Activated T-cell treated with anti-CD3 and anti-CD28 coated beads, Interleukin-2, amount 50 U/mL, for 24 hours (primary cell): ENCODE results near the gene DYNLT1.
"Not testable (repeated sequence)": the region's sequence is repeated elsewhere in the genome, so short reads cannot be mapped to it uniquely, and the experiment has no call there.

ENCODE experiments used
- DNase-seq: peaks from one replicate; pipeline ENCODE4 v3.0.0-alpha.2; 2020
- H3K27ac Mint-ChIP-seq: 2 replicates; pipeline ENCODE4 v1.8.0; 2020; ENCODE audit warnings: mild to moderate bottlenecking, mixed read lengths
- H3K27me3 Mint-ChIP-seq: 2 replicates; pipeline ENCODE4 v1.8.0; 2020; ENCODE audit warnings: mixed read lengths
- H3K36me3 Mint-ChIP-seq: 2 replicates; pipeline ENCODE4 v1.8.0; 2020; ENCODE audit warnings: low read depth, mixed read lengths
- H3K4me1 Mint-ChIP-seq: 2 replicates; pipeline ENCODE4 v1.8.0; 2020; ENCODE audit warnings: low read depth, mixed read lengths
- H3K4me3 Mint-ChIP-seq: 2 replicates; pipeline ENCODE4 v1.8.0; 2020; ENCODE audit warnings: mild to moderate bottlenecking, moderate library complexity, mixed read lengths
- H3K9me3 Mint-ChIP-seq: 2 replicates; pipeline ENCODE4 v1.8.0; 2020; ENCODE audit warnings: mixed read lengths

DYNLT1 gene

DNA sequence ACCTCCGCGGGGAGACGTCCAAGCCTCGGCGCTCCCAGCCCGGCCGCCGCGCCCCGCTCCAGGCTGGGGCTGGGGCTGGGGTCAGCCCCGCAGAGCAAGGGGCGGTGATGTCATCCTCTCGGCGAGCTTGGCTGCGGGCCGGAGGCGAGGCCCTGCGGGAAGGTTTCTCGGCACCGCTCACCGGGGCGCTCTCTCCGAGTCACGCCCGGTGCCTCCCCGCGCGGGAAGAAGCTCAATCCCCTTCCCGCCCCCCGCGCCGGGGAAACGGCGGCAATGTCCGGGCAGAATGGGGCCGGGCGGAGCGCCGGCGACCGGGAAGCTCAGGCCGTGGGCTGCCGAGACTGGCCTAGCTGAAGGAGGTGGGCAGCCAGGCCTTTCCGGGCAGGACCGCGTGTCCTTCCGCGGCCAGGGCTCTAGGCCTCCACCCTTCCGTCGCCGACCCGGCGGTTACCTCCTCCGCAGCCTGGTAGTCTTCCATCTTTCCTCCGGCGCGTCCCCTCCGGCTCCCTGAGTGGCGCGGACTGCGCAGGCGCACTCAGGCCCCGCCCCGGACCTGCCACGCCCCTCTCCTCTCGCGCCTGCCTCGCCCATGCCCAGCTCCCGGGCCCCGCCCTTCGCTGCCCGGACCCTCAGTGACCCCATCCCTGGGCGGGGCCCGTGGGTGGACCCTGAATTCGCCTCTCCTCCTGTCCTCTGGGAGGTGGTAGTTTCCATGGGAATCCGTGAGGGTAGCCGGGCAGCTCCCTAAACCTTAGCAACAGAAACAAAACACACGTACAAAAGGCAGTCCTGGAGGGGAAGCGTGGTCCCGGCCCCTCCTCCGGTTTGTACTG is at the start of gene DYNLT1:
TSS of gene DYNLT1 (minus strand) at position 513 of the 833 bp plus-strand sequence. CDS start at position 478, 35 bp downstream.
- Mint-ChIP-seq H3K27me3 (no peaks in the 10 kb centered on the region), H3K27ac (peak within 1 kb of the TSS; percentile 98), H3K4me3 (peak within 1 kb of the TSS; percentile 94), H3K9me3 (peaks cover 2% of the 10 kb centered on the region), H3K36me3 (peaks cover 52% of the 10 kb centered on the region), H3K4me1 (peaks cover 79% of the 10 kb centered on the region)
- peak; percentile 97 for DNase-seq

- Mint-ChIP-seq H3K4me1 (peaks cover 66% of the 10 kb centered on the region), H3K27ac (peak overlapping the region; percentile 40)
Observed at GRCh38 chr6:158688860-158689259, 44.3 kb upstream of the DYNLT1 start.

DNA sequence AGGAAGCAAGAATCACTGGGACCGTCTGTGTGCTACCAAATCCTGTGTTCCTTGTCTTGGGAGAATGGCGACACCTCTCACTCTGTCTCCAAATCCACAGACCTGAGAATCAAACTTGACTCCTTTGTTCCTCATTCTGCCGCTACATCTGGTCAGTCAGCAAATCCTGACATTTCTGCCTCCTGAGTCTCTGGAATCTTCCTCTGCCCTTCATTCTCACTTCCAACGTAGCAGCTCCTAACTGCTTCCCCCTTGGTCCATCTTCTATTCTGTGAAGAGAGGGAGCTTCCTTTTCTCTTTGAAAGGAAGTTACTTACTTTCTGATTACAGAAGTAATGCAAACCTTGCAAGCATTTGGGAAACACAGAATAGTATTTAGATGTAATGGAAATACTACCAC is 43.0 kb upstream of the DYNLT1 start:
- Mint-ChIP-seq H3K4me3 (no peak overlapping the region), H3K4me1 (peaks cover 75% of the 10 kb centered on the region)

More at GRCh38 chr6:158688860-158689259, 44.3 kb upstream of the DYNLT1 start:
- peaks cover 87% of the 10 kb centered on the region for H3K36me3 Mint-ChIP-seq
- H3K4me3 Mint-ChIP-seq: no peak overlapping the region
- H3K27me3 Mint-ChIP-seq: no peaks in the 10 kb centered on the region
- DNase-seq: no peak
- no peaks in the 10 kb centered on the region for H3K9me3 Mint-ChIP-seq

GRCh38 chr6:158686791-158687381 is 42.3 kb upstream of the DYNLT1 start:
- Mint-ChIP-seq H3K27me3 (no peaks in the 10 kb centered on the region), H3K27ac (peak overlapping the region; percentile 80), H3K36me3 (peaks cover 90% of the 10 kb centered on the region), H3K4me1 (peaks cover 77% of the 10 kb centered on the region), H3K4me3 (peak overlapping the region; percentile 16), H3K9me3 (no peaks in the 10 kb centered on the region)
- DNase-seq: peak; percentile 41

More for the DNA sequence above, 43.0 kb upstream of the DYNLT1 start:
- DNase-seq: no peak
- H3K27ac Mint-ChIP-seq: peak overlapping the region; percentile 80
- no peaks in the 10 kb centered on the region for H3K9me3 Mint-ChIP-seq
- H3K27me3 Mint-ChIP-seq: no peaks in the 10 kb centered on the region
- peaks cover 89% of the 10 kb centered on the region for H3K36me3 Mint-ChIP-seq

DNA sequence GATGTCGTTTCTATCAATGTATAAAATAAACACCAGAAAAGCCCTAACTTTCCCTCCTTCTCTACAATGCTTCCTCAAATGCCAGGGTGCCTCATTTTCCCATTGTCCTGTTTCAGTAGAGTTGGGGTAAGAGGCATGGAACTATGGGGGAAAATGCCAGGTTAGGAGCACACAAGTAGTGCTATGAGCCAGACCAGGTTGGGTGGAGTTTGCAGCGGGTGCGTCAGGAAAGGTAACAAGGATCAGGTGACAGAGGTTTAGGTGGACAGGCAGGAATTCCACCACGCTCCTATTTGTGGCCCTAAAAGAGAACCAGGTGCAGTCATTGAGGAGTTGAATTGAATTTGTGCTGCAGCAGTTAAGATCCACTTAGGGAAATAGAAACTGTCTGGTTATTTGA is 41.8 kb upstream of the DYNLT1 start:
- H3K4me1 Mint-ChIP-seq: peaks cover 78% of the 10 kb centered on the region
- H3K27ac Mint-ChIP-seq: peak overlapping the region; percentile 80
- no peaks in the 10 kb centered on the region for H3K9me3 Mint-ChIP-seq
- H3K4me3 Mint-ChIP-seq: no peak overlapping the region
- H3K27me3 Mint-ChIP-seq: no peaks in the 10 kb centered on the region
- peaks cover 95% of the 10 kb centered on the region for H3K36me3 Mint-ChIP-seq
- DNase-seq: no peak

- Mint-ChIP-seq H3K4me1 (peaks cover 66% of the 10 kb centered on the region), H3K27ac (peak overlapping the region; percentile 65), H3K27me3 (no peaks in the 10 kb centered on the region), H3K9me3 (no peaks in the 10 kb centered on the region), H3K36me3 (peaks cover 99% of the 10 kb centered on the region), H3K4me3 (no peak overlapping the region)
- peak; percentile 5 for DNase-seq
Observed at GRCh38 chr6:158684745-158685324, 40.3 kb upstream of the DYNLT1 start.

DNA sequence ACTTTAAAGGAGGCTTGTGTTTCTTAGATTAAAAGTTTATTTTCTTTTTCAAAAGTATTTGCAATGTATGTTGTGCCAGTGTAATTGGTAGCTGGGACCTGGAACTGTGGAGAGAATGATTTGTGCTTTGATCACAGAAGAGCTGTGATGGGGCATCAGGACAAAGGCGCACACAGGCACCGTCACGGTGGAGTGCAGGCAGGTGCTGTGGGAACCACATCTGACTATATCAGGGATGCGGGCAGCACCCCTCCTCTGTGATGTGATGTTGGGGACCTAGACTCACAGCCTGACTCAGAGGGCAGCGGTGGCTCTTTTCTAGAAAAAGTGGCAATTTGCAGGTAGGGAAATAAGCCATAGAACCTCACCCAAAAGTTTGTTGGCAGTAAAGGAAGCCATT is 39.8 kb upstream of the DYNLT1 start:
- peak; percentile 27 for DNase-seq
- H3K4me1 Mint-ChIP-seq: peaks cover 66% of the 10 kb centered on the region
- H3K27ac Mint-ChIP-seq: peak overlapping the region; percentile 71
- H3K9me3 Mint-ChIP-seq: no peaks in the 10 kb centered on the region
- no peak overlapping the region for H3K4me3 Mint-ChIP-seq
- H3K36me3 Mint-ChIP-seq: peaks cover 99% of the 10 kb centered on the region
- H3K27me3 Mint-ChIP-seq: no peaks in the 10 kb centered on the region

- Mint-ChIP-seq H3K4me1 (peaks cover 42% of the 10 kb centered on the region), H3K36me3 (peaks cover 95% of the 10 kb centered on the region), H3K27me3 (no peaks in the 10 kb centered on the region)
Observed at GRCh38 chr6:158680481-158680880, 35.9 kb upstream of the DYNLT1 start.

GRCh38 chr6:158680015-158680414 is 35.5 kb upstream of the DYNLT1 start:
- no peaks in the 10 kb centered on the region for H3K27me3 Mint-ChIP-seq
- peak; percentile 9 for DNase-seq
- H3K36me3 Mint-ChIP-seq: peaks cover 95% of the 10 kb centered on the region
- H3K4me1 Mint-ChIP-seq: peaks cover 43% of the 10 kb centered on the region
- H3K4me3 Mint-ChIP-seq: no peak overlapping the region
- H3K27ac Mint-ChIP-seq: no peak overlapping the region
- no peaks in the 10 kb centered on the region for H3K9me3 Mint-ChIP-seq

More at GRCh38 chr6:158680481-158680880, 35.9 kb upstream of the DYNLT1 start:
- peak overlapping the region; percentile 18 for H3K27ac Mint-ChIP-seq
- DNase-seq: no peak
- H3K9me3 Mint-ChIP-seq: no peaks in the 10 kb centered on the region
- H3K4me3 Mint-ChIP-seq: no peak overlapping the region

DNA sequence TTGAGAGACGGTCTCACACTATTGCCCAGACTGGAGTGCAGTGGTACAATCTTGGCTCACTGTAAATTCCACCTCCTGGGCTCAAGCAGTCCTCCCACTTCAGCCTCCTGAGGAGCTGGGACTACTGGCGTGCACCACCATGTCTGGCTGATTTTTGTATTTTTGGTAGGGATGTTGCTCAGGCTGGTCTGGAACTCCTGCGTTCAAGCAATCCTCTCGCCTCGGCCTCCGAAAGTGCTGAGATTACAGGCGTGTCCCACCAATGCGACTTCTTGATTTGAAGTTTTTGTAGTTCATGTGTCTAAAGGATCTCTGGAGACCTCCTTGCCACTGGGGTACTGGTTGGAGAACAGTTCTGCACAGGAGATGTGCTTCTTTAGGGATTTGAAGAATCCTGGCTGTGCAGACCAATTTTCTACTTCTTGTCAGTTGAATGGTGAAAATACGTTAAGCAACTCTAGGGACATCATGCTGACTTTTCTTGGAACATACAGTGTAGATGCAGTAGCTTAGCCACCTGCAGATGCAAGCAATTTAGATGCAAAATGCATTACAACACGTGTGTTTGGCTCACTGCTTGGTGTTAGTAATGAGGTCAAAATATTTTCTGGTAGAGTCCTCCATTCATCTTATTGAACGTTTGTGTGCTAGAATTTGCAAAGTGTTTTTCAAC is 33.5 kb upstream of the DYNLT1 start:
- Mint-ChIP-seq H3K27ac (no peak overlapping the region), H3K36me3 (peaks cover 92% of the 10 kb centered on the region), H3K4me1 (peaks cover 28% of the 10 kb centered on the region), H3K27me3 (no peaks in the 10 kb centered on the region), H3K4me3 (no peak overlapping the region), H3K9me3 (no peaks in the 10 kb centered on the region)
- DNase-seq: peak; percentile 11

GRCh38 chr6:158677094-158677493 is 32.6 kb upstream of the DYNLT1 start:
- not testable (repeated sequence) for H3K9me3 Mint-ChIP-seq, H3K27ac Mint-ChIP-seq, DNase-seq, H3K4me3 Mint-ChIP-seq, H3K27me3 Mint-ChIP-seq
- peaks cover 90% of the 10 kb centered on the region for H3K36me3 Mint-ChIP-seq
- H3K4me1 Mint-ChIP-seq: peaks cover 22% of the 10 kb centered on the region

- peak overlapping the region; percentile 29 for H3K27ac Mint-ChIP-seq
- no peak for DNase-seq
- H3K4me1 Mint-ChIP-seq: peaks cover 22% of the 10 kb centered on the region
- H3K4me3 Mint-ChIP-seq: no peak overlapping the region
- H3K36me3 Mint-ChIP-seq: peaks cover 85% of the 10 kb centered on the region
- H3K9me3 Mint-ChIP-seq: no peaks in the 10 kb centered on the region
- no peaks in the 10 kb centered on the region for H3K27me3 Mint-ChIP-seq
Observed at GRCh38 chr6:158674342-158675131, 30.0 kb upstream of the DYNLT1 start.

DNA sequence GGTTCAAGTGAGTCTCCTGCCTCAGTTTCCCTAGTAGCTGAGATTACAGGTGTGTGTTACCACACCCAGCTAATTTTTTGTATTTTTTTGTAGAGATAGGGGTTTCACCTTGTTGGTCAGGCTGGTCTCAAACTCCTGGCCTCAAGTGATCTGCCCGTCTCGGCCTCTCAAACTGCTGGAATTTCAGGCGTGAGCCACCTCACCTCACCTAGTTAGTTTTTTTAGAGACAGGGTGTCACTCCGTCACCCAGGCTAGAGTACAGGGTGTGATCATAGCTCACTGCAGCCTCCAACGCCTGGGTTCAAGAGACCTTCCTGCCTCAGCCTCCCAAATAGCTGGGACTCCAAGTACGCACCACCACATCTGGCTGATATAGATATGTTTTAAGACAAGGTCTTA is 28.2 kb upstream of the DYNLT1 start:
- Mint-ChIP-seq H3K4me1 (peaks cover 21% of the 10 kb centered on the region), H3K4me3 (no peak overlapping the region), H3K27me3 (no peaks in the 10 kb centered on the region), H3K9me3 (no peaks in the 10 kb centered on the region), H3K27ac (no peak overlapping the region), H3K36me3 (peaks cover 85% of the 10 kb centered on the region)
- peak; percentile 11 for DNase-seq

DNA sequence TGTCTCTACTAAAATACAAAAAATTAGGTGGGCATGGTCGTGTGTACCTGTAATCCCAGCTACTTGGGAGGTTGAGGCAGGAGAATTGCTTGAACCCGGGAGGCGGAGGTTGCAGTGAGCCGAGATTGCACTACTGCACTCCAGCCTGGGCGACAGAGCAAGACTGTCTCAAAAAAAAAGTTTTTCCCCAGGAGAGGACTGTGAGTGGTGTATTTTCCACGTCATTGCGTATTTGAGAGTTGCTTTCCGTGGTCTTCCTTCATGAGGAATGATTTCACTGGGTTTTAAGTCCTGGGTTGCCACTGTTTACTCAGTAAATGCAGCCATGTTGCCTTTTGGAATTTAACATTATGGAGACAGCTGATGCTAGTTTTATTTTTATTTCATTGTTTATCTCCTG is 27.6 kb upstream of the DYNLT1 start:
- H3K9me3 Mint-ChIP-seq, H3K4me3 Mint-ChIP-seq, DNase-seq, H3K27ac Mint-ChIP-seq, H3K27me3 Mint-ChIP-seq: not testable (repeated sequence)
- peaks cover 87% of the 10 kb centered on the region for H3K36me3 Mint-ChIP-seq
- H3K4me1 Mint-ChIP-seq: peaks cover 22% of the 10 kb centered on the region
